GM12878 (cell line): ENCODE measurements around the gene MST1R.

Experiments used
- BHLHE40 ChIP-seq, 2 experiments: fragments of 450-650 bp in 1 of 2; IDR thresholded peaks; 2 replicates each; pipeline ENCODE4 v1.6.1; 2011 to 2017; ENCODE audit warnings: low read depth in 2 of 2, borderline replicate concordance in 1 of 2, improper control_type of control experiment in 1 of 2, low read length in 1 of 2, mild to moderate bottlenecking in 1 of 2
- EZH2 ChIP-seq: IDR thresholded peaks from 2 replicates; pipeline ENCODE4 v1.6.1; 2012; ENCODE audit warnings: low read depth, mild to moderate bottlenecking, control low read depth, inconsistent platforms, low read length, borderline replicate concordance; ENCODE audit not compliant: control insufficient read depth
- FOXK2 ChIP-seq: fragments of 450-650 bp; IDR thresholded peaks from 2 replicates; pipeline ENCODE4 v1.6.1; 2017; ENCODE audit warnings: mild to moderate bottlenecking, moderate library complexity

GRCh38 chr3:49867871-49868321 is 35.8 kb downstream of the MST1R start:
- TF ChIP-seq BHLHE40 (IDR thresholded peaks at IDR 0.05; ENCODE audit: borderline replicate concordance in 1 of 2, low read depth in 2 of 2, low read length in 1 of 2) (no peak), EZH2 (no peak), FOXK2 (no peak)
